Upper lobe of left lung (tissue), 4 donors: ENCODE measurements around the gene VAV3.

ENCODE experiments used
- POLR2AphosphoS5 ChIP-seq, 2 donors: sonication (generic); formaldehyde crosslinking; IDR thresholded peaks; one replicate each; pipeline ENCODE4 v1.5.1; 2017; ENCODE audit warnings: antibody characterized with exemption in 2 of 2
- TF ChIP-seq, protein P1 (sequence below), 6 experiments: fragments of 450-650 bp in 4 of 6; fragments of 200-600 bp in 2 of 6; sonication (generic) in 2 of 6; IDR thresholded peaks; one replicate each; pipeline ENCODE4 v1.5.1; 2016 to 2019; ENCODE audit warnings: antibody characterized with exemption in 6 of 6

DNA sequence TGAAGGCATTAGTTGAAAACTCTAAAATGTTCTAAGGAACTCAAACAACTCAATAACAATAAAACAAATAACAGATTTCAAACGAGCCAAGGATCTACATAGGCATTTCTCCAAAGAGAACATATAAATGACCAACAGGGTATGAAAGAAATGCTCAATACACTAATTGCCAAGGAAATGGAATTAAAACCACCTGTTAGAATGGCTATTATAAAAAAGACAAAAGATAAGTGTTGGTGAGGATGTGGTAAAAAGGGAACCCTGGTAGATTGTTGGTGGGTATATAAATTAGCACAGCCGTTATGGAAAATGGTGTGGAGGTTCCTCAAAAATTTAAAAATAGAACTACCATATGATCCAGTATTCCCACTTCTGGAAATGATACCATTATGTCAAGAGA is 9.1 kb upstream of the VAV3 start:
- no peak for TF ChIP-seq POLR2AphosphoS5 (IDR thresholded peaks at IDR 0.05)
- TF ChIP-seq, protein P1, sequence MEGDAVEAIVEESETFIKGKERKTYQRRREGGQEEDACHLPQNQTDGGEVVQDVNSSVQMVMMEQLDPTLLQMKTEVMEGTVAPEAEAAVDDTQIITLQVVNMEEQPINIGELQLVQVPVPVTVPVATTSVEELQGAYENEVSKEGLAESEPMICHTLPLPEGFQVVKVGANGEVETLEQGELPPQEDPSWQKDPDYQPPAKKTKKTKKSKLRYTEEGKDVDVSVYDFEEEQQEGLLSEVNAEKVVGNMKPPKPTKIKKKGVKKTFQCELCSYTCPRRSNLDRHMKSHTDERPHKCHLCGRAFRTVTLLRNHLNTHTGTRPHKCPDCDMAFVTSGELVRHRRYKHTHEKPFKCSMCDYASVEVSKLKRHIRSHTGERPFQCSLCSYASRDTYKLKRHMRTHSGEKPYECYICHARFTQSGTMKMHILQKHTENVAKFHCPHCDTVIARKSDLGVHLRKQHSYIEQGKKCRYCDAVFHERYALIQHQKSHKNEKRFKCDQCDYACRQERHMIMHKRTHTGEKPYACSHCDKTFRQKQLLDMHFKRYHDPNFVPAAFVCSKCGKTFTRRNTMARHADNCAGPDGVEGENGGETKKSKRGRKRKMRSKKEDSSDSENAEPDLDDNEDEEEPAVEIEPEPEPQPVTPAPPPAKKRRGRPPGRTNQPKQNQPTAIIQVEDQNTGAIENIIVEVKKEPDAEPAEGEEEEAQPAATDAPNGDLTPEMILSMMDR (IDR thresholded peaks at IDR 0.05), result no peak
